Tibial nerve (tissue), 4 donors: Measurements from ENCODE around the gene GPX4. TPM values are rescaled to one million over a fixed set of nuclear protein-coding genes. Genes with fewer than 3 reads are reported as not detected.

Experiments
- DNase-seq, 2 donors: peaks; one replicate each; pipeline ENCODE4 v3.0.0-alpha.2; 2019; ENCODE audit warnings: low spot score in 2 of 2
- H3K27ac ChIP-seq, 4 donors: fragments of 200-600 bp; sonication (generic) in 3 of 4; one replicate each; pipeline ENCODE4 v1.5.1; 2017 to 2019; ENCODE audit warnings: mild to moderate bottlenecking in 1 of 4
- H3K27me3 ChIP-seq, 2 donors: fragments of 200-600 bp; sonication (generic) in 1 of 2; one replicate each; pipeline versions ENCODE4 v1.5.1 to v1.6.0; 2017 to 2019
- H3K36me3 ChIP-seq, 3 donors: fragments of 200-600 bp; sonication (generic); one replicate each; pipeline ENCODE4 v1.5.1; 2018 to 2019
- H3K4me1 ChIP-seq, 4 donors: fragments of 200-600 bp; sonication (generic) in 3 of 4; one replicate each; pipeline ENCODE4 v1.5.1; 2017 to 2019
- H3K4me3 ChIP-seq, 4 donors: fragments of 200-600 bp; sonication (generic) in 3 of 4; one replicate each; pipeline ENCODE4 v1.5.1; 2017 to 2019; ENCODE audit warnings: mild to moderate bottlenecking in 1 of 4, moderate library complexity in 1 of 4
- H3K9me3 ChIP-seq, 4 donors: fragments of 200-600 bp; sonication (generic) in 3 of 4; one replicate each; pipeline ENCODE4 v1.5.1; 2017 to 2019
- CTCF ChIP-seq, 5 experiments: fragments of 200-600 bp in 3 of 5; fragments of 450-650 bp in 2 of 5; sonication (generic) in 3 of 5; IDR thresholded peaks; one replicate each; pipeline ENCODE4 v1.5.1; 2016 to 2019; ENCODE audit warnings: antibody characterized with exemption in 5 of 5, mild to moderate bottlenecking in 3 of 5, moderate library complexity in 2 of 5
- EP300 ChIP-seq, 2 donors: sonication (generic); formaldehyde crosslinking; IDR thresholded peaks; one replicate each; pipeline ENCODE4 v1.6.1; 2017; ENCODE audit warnings: antibody characterized with exemption in 2 of 2, mild to moderate bottlenecking in 1 of 2
- POLR2A ChIP-seq, 2 donors: fragments of 450-650 bp; IDR thresholded peaks; one replicate each; pipeline ENCODE4 v1.6.1; 2017; ENCODE audit warnings: antibody characterized with exemption in 2 of 2, mild to moderate bottlenecking in 2 of 2, moderate library complexity in 2 of 2
- WGBS, 2 donors: methylation state at CpG; one replicate each; pipeline ENCODE4 v1.1.5; 2018; 5-methylcytosine and 5-hydroxymethylcytosine counted together
- total RNA-seq, 4 donors: library from RNA; depleted of rRNA; stranded (reverse); fragments of >200 nt; gene quantifications; one replicate each; pipeline ENCODE4 v1.1.0, GENCODE V29; 2016

GPX4 gene
- total RNA-seq, 4 donors from 2014 or later = 337 to 518 (median 493) TPM

- TF ChIP-seq EP300 (IDR thresholded peaks at IDR 0.05) (no peak), CTCF (IDR thresholded peaks at IDR 0.05) (no peak), POLR2A (IDR thresholded peaks at IDR 0.05) (no peak)
- Histone ChIP-seq H3K4me1 (peaks cover 0 to 59% (median 24%) of the 10 kb centered on the region in 4 donors), H3K27me3 (no peaks in the 10 kb centered on the region), H3K4me3 (no peak overlapping the region), H3K27ac (no peak overlapping the region), H3K36me3 (peaks cover 3 to 71% (median 24%) of the 10 kb centered on the region in 3 donors), H3K9me3 (no peaks in the 10 kb centered on the region)
- 93 to 94% methylated on average over 34 to 74 of the region's 89 CpGs for WGBS, 2 donors
- DNase-seq = no peak
Observed at GRCh38 chr19:1108291-1109031, 4.7 kb downstream of the GPX4 start.

GRCh38 chr19:1109032-1109551 lies 5.3 kb downstream of the GPX4 start:
- TF ChIP-seq CTCF (IDR thresholded peaks at IDR 0.05) = no peak
- TF ChIP-seq EP300 (IDR thresholded peaks at IDR 0.05) = peak in 1 of 2 donors; percentile 16
- peak overlapping the region in 1 of 4 donors; percentile 45 for H3K27ac ChIP-seq
- WGBS, 2 donors = 87 to 90% methylated on average over 21 to 41 of the region's 48 CpGs

GRCh38 chr19:1109697-1110671 lies 6.2 kb downstream of the GPX4 start:
- H3K27me3 ChIP-seq = no peaks in the 10 kb centered on the region
- H3K27ac ChIP-seq = no peak overlapping the region
- no peak for TF ChIP-seq EP300 (IDR thresholded peaks at IDR 0.05)
- no peak for TF ChIP-seq CTCF (IDR thresholded peaks at IDR 0.05)
- TF ChIP-seq POLR2A (IDR thresholded peaks at IDR 0.05) = no peak
- no peak for DNase-seq
- H3K9me3 ChIP-seq = no peaks in the 10 kb centered on the region
- peaks cover 3 to 84% (median 24%) of the 10 kb centered on the region in 3 donors for H3K36me3 ChIP-seq
- WGBS, 2 donors = 88 to 90% methylated on average over 27 to 37 of the region's 54 CpGs
- peaks cover 0 to 67% (median 25%) of the 10 kb centered on the region in 4 donors for H3K4me1 ChIP-seq
- no peak overlapping the region for H3K4me3 ChIP-seq

More at GRCh38 chr19:1109032-1109551, 5.3 kb downstream of the GPX4 start:
- no peak overlapping the region for H3K4me3 ChIP-seq
- peaks cover 0 to 64% (median 27%) of the 10 kb centered on the region in 4 donors for H3K4me1 ChIP-seq
- DNase-seq = no peak
- H3K9me3 ChIP-seq = no peaks in the 10 kb centered on the region
- H3K36me3 ChIP-seq = peaks cover 3 to 75% (median 24%) of the 10 kb centered on the region in 3 donors
- H3K27me3 ChIP-seq = no peaks in the 10 kb centered on the region

GRCh38 chr19:1110809-1111640 lies 7.2 kb downstream of the GPX4 start:
- Histone ChIP-seq H3K36me3 (peaks cover 3 to 91% (median 24%) of the 10 kb centered on the region in 3 donors), H3K27ac (peak overlapping the region; percentile 25 to 93 (median 83)), H3K4me3 (no peak overlapping the region), H3K4me1 (peaks cover 0 to 56% (median 16%) of the 10 kb centered on the region in 4 donors), H3K27me3 (no peaks in the 10 kb centered on the region), H3K9me3 (no peaks in the 10 kb centered on the region)
- TF ChIP-seq EP300 (IDR thresholded peaks at IDR 0.05) (no peak), CTCF (IDR thresholded peaks at IDR 0.05) (no peak), POLR2A (IDR thresholded peaks at IDR 0.05) (no peak)
- WGBS, 2 donors = 69 to 75% methylated on average over 15 to 17 of the region's 18 CpGs
- DNase-seq = no peak
